Esophagus squamous epithelium (tissue), 4 donors: ENCODE results near the gene ZFHX3.

Experiments
- CTCF ChIP-seq, 6 experiments: fragments of 450-650 bp in 4 of 6; fragments of 200-600 bp in 2 of 6; sonication (generic) in 2 of 6; IDR thresholded peaks; one replicate each; pipeline ENCODE4 v1.5.1; 2016 to 2019; ENCODE audit warnings: antibody characterized with exemption in 6 of 6, mild to moderate bottlenecking in 4 of 6, moderate library complexity in 4 of 6
- POLR2A ChIP-seq, 4 donors: fragments of 450-650 bp; IDR thresholded peaks; one replicate each; pipeline ENCODE4 v1.6.1; 2017; ENCODE audit warnings: antibody characterized with exemption in 4 of 4, mild to moderate bottlenecking in 4 of 4, moderate library complexity in 3 of 4

GRCh38 chr16:72846594-72846993 lies 201.3 kb downstream of the ZFHX3 start:
- TF ChIP-seq POLR2A (IDR thresholded peaks at IDR 0.05) = no peak
- no peak for TF ChIP-seq CTCF (IDR thresholded peaks at IDR 0.05)
